ENCODE measurements around the gene STX7. TPM values are rescaled to one million over a fixed set of nuclear protein-coding genes. Genes with fewer than 3 reads are reported as not detected.

Gene STX7
- total and polyA plus RNA-seq, 10 donors, result 14.4 to 114 (median 80.7) TPM

DNA sequence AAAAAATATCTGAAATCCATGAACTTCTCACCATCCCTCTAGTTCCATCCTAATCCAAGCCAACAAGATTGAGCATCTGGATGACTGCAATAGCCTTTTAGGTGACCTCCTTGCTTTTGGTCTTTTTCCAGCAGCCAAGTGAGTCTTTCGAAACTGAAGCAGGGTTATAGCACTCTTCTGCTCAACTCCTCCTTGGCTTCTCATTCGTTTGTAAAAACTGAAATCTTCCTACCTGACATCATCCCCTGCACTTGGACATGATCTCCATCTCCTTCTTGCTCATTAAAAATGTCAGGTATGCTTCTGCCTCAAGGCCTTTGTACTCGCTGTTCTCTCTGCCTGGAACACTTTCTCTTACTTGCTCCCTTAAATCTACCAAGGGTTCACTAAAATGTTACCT is 46.0 kb downstream of the STX7 start:
- H3K27ac ChIP-seq, result no peak overlapping the region
- H3K4me3 ChIP-seq, result no peak overlapping the region
- no peaks in the 10 kb centered on the region for H3K27me3 ChIP-seq (replicated peaks in 1 of 7)
- peaks cover 0 to 21% (median 9%) of the 10 kb centered on the region in 6 donors for H3K4me1 ChIP-seq
- no peaks in the 10 kb centered on the region for H3K9me3 ChIP-seq
- intact Hi-C loops (cut with DNase I; ENCODE audit: low total_unique reads), result no loop called here
- no peak for TF ChIP-seq POLR2A (IDR thresholded peaks at IDR 0.05)
- TF ChIP-seq, protein P1, sequence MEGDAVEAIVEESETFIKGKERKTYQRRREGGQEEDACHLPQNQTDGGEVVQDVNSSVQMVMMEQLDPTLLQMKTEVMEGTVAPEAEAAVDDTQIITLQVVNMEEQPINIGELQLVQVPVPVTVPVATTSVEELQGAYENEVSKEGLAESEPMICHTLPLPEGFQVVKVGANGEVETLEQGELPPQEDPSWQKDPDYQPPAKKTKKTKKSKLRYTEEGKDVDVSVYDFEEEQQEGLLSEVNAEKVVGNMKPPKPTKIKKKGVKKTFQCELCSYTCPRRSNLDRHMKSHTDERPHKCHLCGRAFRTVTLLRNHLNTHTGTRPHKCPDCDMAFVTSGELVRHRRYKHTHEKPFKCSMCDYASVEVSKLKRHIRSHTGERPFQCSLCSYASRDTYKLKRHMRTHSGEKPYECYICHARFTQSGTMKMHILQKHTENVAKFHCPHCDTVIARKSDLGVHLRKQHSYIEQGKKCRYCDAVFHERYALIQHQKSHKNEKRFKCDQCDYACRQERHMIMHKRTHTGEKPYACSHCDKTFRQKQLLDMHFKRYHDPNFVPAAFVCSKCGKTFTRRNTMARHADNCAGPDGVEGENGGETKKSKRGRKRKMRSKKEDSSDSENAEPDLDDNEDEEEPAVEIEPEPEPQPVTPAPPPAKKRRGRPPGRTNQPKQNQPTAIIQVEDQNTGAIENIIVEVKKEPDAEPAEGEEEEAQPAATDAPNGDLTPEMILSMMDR (IDR thresholded peaks at IDR 0.05 in 8 of 11, conservative IDR thresholded peaks at IDR 0.05 in 3 of 11), result no peak
- TF ChIP-seq POLR2AphosphoS5 (IDR thresholded peaks at IDR 0.05), result no peak
- peaks cover 6 to 100% (median 80%) of the 10 kb centered on the region in 6 donors for H3K36me3 ChIP-seq
- 90 to 93% (median 91%) methylated on average over 3 of the region's 3 CpGs for WGBS, 5 donors
- no peak for DNase-seq

DNA sequence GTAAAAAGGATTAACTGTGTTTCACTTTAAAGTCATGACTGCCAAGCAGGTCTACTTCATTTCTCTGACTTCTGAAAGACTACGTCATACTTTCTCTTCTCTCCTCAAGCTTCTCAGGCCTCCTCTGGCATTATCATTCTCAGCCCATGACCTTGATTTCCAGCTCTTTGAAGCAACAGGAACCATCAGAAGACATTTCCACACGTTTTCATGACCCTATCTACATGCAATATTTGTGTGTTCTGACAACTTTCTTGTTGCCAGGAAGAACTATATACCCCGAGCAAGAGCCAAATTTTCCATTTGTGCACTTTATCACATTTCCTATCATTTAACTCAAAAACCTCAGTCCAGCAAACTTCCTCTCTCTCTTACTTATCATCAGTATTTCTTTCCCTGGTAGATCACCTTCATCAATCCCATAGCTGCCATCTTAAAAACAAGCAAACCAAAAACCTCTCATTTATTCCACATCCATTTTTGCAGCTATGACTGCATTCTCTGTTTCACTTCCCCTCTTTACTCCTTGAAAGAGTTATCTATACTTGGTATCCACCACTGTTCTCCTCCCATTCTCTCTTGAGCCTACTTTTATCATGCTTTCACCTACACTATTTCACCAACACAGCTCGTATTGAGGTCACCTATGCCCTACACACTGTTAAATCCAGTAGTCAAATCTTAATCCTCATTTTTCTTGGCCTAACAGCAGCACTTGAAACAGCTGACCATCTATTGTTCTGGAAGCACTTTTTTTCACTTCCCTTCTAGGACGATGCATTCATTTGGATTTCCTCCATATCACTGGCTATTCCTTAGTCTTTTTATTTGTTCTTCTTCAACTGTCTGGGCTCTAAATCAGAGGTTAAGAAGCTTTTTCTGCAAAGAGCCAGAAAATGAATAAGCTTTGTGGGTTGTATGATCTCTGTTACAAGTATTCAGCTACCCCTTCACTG is 47.1 kb downstream of the STX7 start:
- peaks cover 0 to 21% (median 9%) of the 10 kb centered on the region in 6 donors for H3K4me1 ChIP-seq
- H3K9me3 ChIP-seq, result no peaks in the 10 kb centered on the region
- 66 to 74% (median 69%) methylated on average over 5 of the region's 5 CpGs for WGBS, 5 donors
- H3K4me3 ChIP-seq, result no peak overlapping the region
- intact Hi-C loops (cut with DNase I; ENCODE audit: low total_unique reads), result no loop called here
- H3K36me3 ChIP-seq, result peaks cover 5 to 100% (median 80%) of the 10 kb centered on the region in 6 donors
- no peaks in the 10 kb centered on the region for H3K27me3 ChIP-seq (replicated peaks in 1 of 7)
- peak overlapping the region in 1 of 8 donors; percentile 5 for H3K27ac ChIP-seq
- no peak for DNase-seq
- TF ChIP-seq POLR2A (IDR thresholded peaks at IDR 0.05), result no peak
- TF ChIP-seq, protein P1 (IDR thresholded peaks at IDR 0.05 in 8 of 11, conservative IDR thresholded peaks at IDR 0.05 in 3 of 11), result no peak

DNA sequence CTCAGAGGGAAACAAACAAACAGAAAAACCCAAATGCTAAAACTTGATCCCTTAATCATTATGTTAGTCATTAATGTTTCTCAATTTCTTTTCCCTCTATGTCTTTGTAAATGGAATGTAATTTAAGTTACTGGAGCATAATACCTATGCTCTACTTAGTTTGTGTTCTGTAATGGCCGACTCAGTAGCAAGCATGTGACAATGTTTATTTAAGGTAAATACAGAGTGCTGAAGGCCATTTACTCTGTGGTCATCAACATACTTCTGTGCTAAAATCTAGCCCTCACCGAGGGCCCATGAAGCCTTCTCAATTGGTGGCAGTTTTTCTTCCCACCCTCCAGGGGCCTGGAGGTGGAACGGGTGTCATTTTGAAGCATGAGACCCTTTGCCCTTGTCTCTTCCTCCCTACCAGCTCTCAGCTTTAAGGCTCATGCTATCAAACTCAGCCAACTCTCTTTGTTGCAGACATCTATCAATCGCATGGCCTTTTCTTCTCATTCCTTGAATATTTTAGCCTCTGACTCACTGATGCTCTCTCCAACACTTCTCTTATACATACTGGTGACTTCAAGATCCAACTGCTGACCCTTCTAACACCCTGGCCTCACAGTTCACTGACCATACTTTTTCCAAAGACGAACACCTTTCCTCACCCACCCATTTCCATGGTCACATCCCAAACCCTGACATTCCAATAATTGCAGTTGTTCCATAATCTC is 48.2 kb downstream of the STX7 start:
- H3K4me3 ChIP-seq, result no peak overlapping the region
- TF ChIP-seq POLR2A (IDR thresholded peaks at IDR 0.05), result no peak
- no peak for TF ChIP-seq POLR2AphosphoS5 (IDR thresholded peaks at IDR 0.05)
- H3K9me3 ChIP-seq, result no peaks in the 10 kb centered on the region
- peaks cover 5 to 100% (median 77%) of the 10 kb centered on the region in 6 donors for H3K36me3 ChIP-seq
- H3K27me3 ChIP-seq (replicated peaks in 1 of 7), result no peaks in the 10 kb centered on the region
- 92 to 94% (median 92%) methylated on average over 5 of the region's 5 CpGs for WGBS, 5 donors
- H3K27ac ChIP-seq, result peak overlapping the region in 1 of 8 donors; percentile 5
- intact Hi-C loops (cut with DNase I; ENCODE audit: low total_unique reads), result no loop called here
- peaks cover 0 to 21% (median 9%) of the 10 kb centered on the region in 6 donors for H3K4me1 ChIP-seq
- no peak for DNase-seq

DNA sequence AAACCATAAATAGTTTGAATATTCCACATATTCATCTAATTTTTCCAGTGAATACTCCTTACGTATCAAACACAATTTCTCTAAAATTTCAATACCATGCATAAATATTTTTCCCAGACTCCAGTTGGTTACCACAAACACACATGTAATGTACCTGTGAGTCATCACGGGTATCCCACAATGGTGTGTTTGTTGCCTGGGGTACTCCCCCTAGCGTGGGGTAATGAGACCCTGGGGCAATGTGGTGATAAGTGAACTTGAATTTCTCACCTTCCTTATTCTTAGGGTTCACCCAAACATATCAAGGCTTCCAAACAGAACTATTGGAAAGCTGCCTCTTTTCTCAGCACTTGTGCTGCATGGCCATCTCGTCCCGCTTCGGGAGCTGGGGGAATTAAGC is 51.0 kb downstream of the STX7 start:
- no peak for DNase-seq
- H3K27me3 ChIP-seq (replicated peaks in 1 of 7), result no peaks in the 10 kb centered on the region
- 91 to 97% (median 95%) methylated on average over 6 of the region's 6 CpGs for WGBS, 5 donors
- peaks cover 0 to 24% (median 11%) of the 10 kb centered on the region in 6 donors for H3K4me1 ChIP-seq
- peaks cover 0 to 100% (median 74%) of the 10 kb centered on the region in 6 donors for H3K36me3 ChIP-seq
- no peak for TF ChIP-seq POLR2A (IDR thresholded peaks at IDR 0.05)
- TF ChIP-seq, protein P1 (IDR thresholded peaks at IDR 0.05 in 8 of 11, conservative IDR thresholded peaks at IDR 0.05 in 3 of 11), result no peak
- no peak for TF ChIP-seq POLR2AphosphoS5 (IDR thresholded peaks at IDR 0.05)
- intact Hi-C loops (cut with DNase I; ENCODE audit: low total_unique reads), result no loop called here
- no peaks in the 10 kb centered on the region for H3K9me3 ChIP-seq
- no peak overlapping the region for H3K27ac ChIP-seq
- no peak overlapping the region for H3K4me3 ChIP-seq
